Ascending aorta (tissue), 2 donors: ENCODE measurements around the gene TPRG1L. TPM values are rescaled to one million over a fixed set of nuclear protein-coding genes. Genes with fewer than 3 reads are reported as not detected.
"Not testable (repeated sequence)": the region's sequence is repeated elsewhere in the genome, so short reads cannot be mapped to it uniquely, and the experiment has no call there.

ENCODE experiments used
- DNase-seq, 2 donors: peaks; one replicate each; pipeline ENCODE4 v3.0.0-alpha.2; 2019; ENCODE audit warnings: low spot score in 2 of 2
- H3K27ac ChIP-seq, 2 donors: fragments of 200-600 bp; sonication (generic); one replicate each; pipeline ENCODE4 v1.5.1; 2016 to 2017; ENCODE audit warnings: mild to moderate bottlenecking in 1 of 2
- H3K27me3 ChIP-seq: fragments of 200-600 bp; sonication (generic); one replicate; pipeline ENCODE4 v1.5.1; 2017
- H3K36me3 ChIP-seq, 2 donors: fragments of 200-600 bp; sonication (generic); one replicate each; pipeline ENCODE4 v1.5.1; 2016
- H3K4me1 ChIP-seq, 2 donors: fragments of 200-600 bp; sonication (generic); one replicate each; pipeline ENCODE4 v1.5.1; 2016 to 2017; ENCODE audit warnings: mild to moderate bottlenecking in 1 of 2
- H3K4me3 ChIP-seq, 2 donors: fragments of 200-600 bp; sonication (generic); one replicate each; pipeline ENCODE4 v1.5.1; 2016 to 2017; ENCODE audit warnings: mild to moderate bottlenecking in 1 of 2
- H3K9me3 ChIP-seq, 2 donors: fragments of 200-600 bp; sonication (generic); one replicate each; pipeline ENCODE4 v1.5.1; 2016
- CTCF ChIP-seq, 3 experiments: fragments of 200-600 bp in 2 of 3; fragments of 450-650 bp in 1 of 3; sonication (generic) in 2 of 3; IDR thresholded peaks; one replicate each; pipeline ENCODE4 v1.5.1; 2016 to 2019; ENCODE audit warnings: antibody characterized with exemption in 3 of 3, mild to moderate bottlenecking in 1 of 3, moderate library complexity in 1 of 3
- intact Hi-C: fragments of 100-400 bp; cut with DNase I; formaldehyde crosslinking; loops from one replicate; pipeline ENCODE4 v1.15.1; 2023
- total RNA-seq: library from RNA; depleted of rRNA; stranded (reverse); fragments of >200 nt; gene quantifications from one replicate; pipeline ENCODE4 v1.1.0, GENCODE V29; 2016

Gene TPRG1L
- total RNA-seq, result 18.9 TPM

GRCh38 chr1:3624200-3625136 is at the start of gene TPRG1L:
TPRG1L (plus strand) TSS chr1:3625015; CDS start chr1:3625073, 58 bp downstream.
- Histone ChIP-seq H3K4me3 (peak within 1 kb of the TSS; percentile 67 to 97), H3K4me1 (peaks cover 11 to 15% of the 10 kb centered on the region in 2 donors), H3K27ac (peak within 1 kb of the TSS; percentile 62 to 65), H3K27me3 (no peaks in the 10 kb centered on the region), H3K9me3 (no peaks in the 10 kb centered on the region), H3K36me3 (peaks cover 16 to 24% of the 10 kb centered on the region in 2 donors)
- intact Hi-C loops, result loop anchor here (1.0 to 10.0 kb wide), 2 partner anchors 26 to 1040 kb away; partner anchors contain the start of genes PRXL2B and WRAP73
- peak; percentile 88 to 99 for DNase-seq
- no peak for TF ChIP-seq CTCF (IDR thresholded peaks at IDR 0.05)

- DNase-seq, H3K36me3 ChIP-seq, H3K4me3 ChIP-seq, intact Hi-C loops, H3K9me3 ChIP-seq, H3K27ac ChIP-seq, H3K27me3 ChIP-seq: not testable (repeated sequence)
- H3K4me1 ChIP-seq, result peaks cover 12 to 21% of the 10 kb centered on the region in 2 donors
Observed at GRCh38 chr1:3575515-3575914, 49.3 kb upstream of the TPRG1L start.

- no peak for DNase-seq
- intact Hi-C loops, result no loop called here
- Histone ChIP-seq H3K27ac (no peak overlapping the region), H3K9me3 (no peaks in the 10 kb centered on the region), H3K27me3 (no peaks in the 10 kb centered on the region), H3K4me1 (peaks cover 12 to 21% of the 10 kb centered on the region in 2 donors), H3K4me3 (no peak overlapping the region), H3K36me3 (no peaks in the 10 kb centered on the region)
- TF ChIP-seq CTCF (IDR thresholded peaks at IDR 0.05), result no peak
Observed at GRCh38 chr1:3575993-3576392, 48.8 kb upstream of the TPRG1L start.

- Histone ChIP-seq H3K27me3 (no peaks in the 10 kb centered on the region), H3K9me3 (no peaks in the 10 kb centered on the region), H3K4me1 (peaks cover 12 to 21% of the 10 kb centered on the region in 2 donors), H3K36me3 (no peaks in the 10 kb centered on the region), H3K27ac (peak overlapping the region in 1 of 2 donors; percentile 40), H3K4me3 (no peak overlapping the region)
- no peak for TF ChIP-seq CTCF (IDR thresholded peaks at IDR 0.05)
- DNase-seq, result no peak
- intact Hi-C loops, result no loop called here
Observed at GRCh38 chr1:3577300-3577699, 47.5 kb upstream of the TPRG1L start.

- no peak for TF ChIP-seq CTCF (IDR thresholded peaks at IDR 0.05)
- Histone ChIP-seq H3K4me3 (no peak overlapping the region), H3K27ac (peak overlapping the region in 1 of 2 donors; percentile 50), H3K36me3 (no peaks in the 10 kb centered on the region), H3K27me3 (no peaks in the 10 kb centered on the region), H3K4me1 (peaks cover 12 to 20% of the 10 kb centered on the region in 2 donors), H3K9me3 (no peaks in the 10 kb centered on the region)
- no peak for DNase-seq
- intact Hi-C loops, result no loop called here
Observed at GRCh38 chr1:3577711-3578432, 46.9 kb upstream of the TPRG1L start.

- Histone ChIP-seq H3K9me3 (no peaks in the 10 kb centered on the region), H3K27ac (peak overlapping the region in 1 of 2 donors; percentile 50), H3K4me3 (no peak overlapping the region), H3K27me3 (no peaks in the 10 kb centered on the region), H3K36me3 (no peaks in the 10 kb centered on the region), H3K4me1 (peaks cover 8 to 15% of the 10 kb centered on the region in 2 donors)
- TF ChIP-seq CTCF (IDR thresholded peaks at IDR 0.05), result no peak
- no peak for DNase-seq
- intact Hi-C loops, result no loop called here
Observed at GRCh38 chr1:3578433-3578805, 46.4 kb upstream of the TPRG1L start.
